ENCODE measurements around the gene SDF4.

DNA sequence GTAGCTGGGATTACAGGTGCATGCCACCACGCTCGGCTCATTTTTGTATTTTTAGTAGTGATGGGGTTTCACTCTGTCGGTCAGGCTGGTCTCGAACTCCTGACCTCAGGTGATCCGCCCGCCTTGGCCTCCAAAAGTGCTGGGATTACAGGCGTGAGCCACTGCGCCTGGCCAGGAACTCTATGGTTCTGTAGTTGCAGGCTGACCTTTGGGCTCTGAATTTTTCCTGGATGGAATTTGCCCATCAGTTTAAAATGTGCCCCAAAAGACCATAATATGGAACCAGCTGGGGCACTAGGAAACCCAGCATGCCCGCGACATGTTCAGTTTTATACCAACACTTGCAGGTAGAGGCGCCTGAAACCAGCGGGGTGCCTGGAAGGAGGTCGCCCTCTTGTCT, 46.8 kb upstream of the SDF4 start:
- TF ChIP-seq CTCF (conservative IDR thresholded peaks at IDR 0.05 in 1 of 2, IDR thresholded peaks at IDR 0.05 in 1 of 2; ENCODE audit: low read depth in 1 of 2, low read length in 2 of 2), result no peak
- TF ChIP-seq EZH2 (IDR thresholded peaks at IDR 0.05; ENCODE audit: low read length, missing control alignments), result no peak

Measured in fibroblast of lung (primary cell).